ENCODE data around the gene TMEM51. TPM values are rescaled to one million over a fixed set of nuclear protein-coding genes. Genes with fewer than 3 reads are reported as not detected.

Gene TMEM51
- total and polyA plus RNA-seq, 2 of the 13 experiments (the other 11 are each of a cell fraction or from before 2014, with no cell fraction given) = 12.2 to 22.3 TPM

- TF ChIP-seq REL (CRISPR knock-in tag; conservative IDR thresholded peaks at IDR 0.05) (no peak), ZNF710 (CRISPR knock-in tag; IDR thresholded peaks at IDR 0.05; ENCODE audit: borderline replicate concordance) (no peak), GFI1 (CRISPR knock-in tag; IDR thresholded peaks at IDR 0.05; ENCODE audit: borderline replicate concordance) (no peak), FOXK2 (IDR thresholded peaks at IDR 0.05) (no peak), HDAC1 (CRISPR knock-in tag; IDR thresholded peaks at IDR 0.05) (no peak), ZNF30 (CRISPR knock-in tag; IDR thresholded peaks at IDR 0.05) (no peak)
These were observed 40.4 kb upstream of the TMEM51 start (continued) for GRCh38 chr1:15113146-15113545.

DNA sequence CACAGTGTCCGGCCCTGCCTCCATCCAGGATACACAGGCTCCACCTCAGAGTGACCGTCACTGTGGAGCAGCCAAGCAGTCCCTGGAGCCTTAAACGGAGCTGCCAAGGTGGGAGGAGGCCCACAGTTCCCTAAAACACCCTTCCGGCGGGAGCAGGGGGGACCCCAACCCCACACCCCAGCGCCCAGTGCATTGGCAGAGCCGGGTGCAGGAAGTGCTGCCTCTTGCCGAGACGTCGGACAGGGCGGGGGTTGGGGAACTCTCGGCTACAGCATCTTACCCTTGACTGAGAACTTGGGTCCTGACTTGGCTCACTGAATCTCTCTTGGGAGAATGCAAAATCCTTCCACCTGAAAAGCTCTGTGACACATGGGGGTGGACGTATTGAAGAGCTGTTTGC lies 38.7 kb upstream of the TMEM51 start:
- no peak for ATAC-seq
- in situ Hi-C loops (cut with HindIII; ENCODE audit: extremely low pct_ligation_motif_present, low pct_unique_long_range_greater_than_20kb) = no loop called here
- no peak for TF ChIP-seq KAT8 (CRISPR knock-in tag; IDR thresholded peaks at IDR 0.05)
- TF ChIP-seq ZC3H4 (CRISPR knock-in tag; IDR thresholded peaks at IDR 0.05; ENCODE audit: borderline replicate concordance) = no peak
- TF ChIP-seq TARDBP (CRISPR knock-in tag; IDR thresholded peaks at IDR 0.05) = no peak
- TF ChIP-seq IKZF5 (CRISPR knock-in tag; IDR thresholded peaks at IDR 0.05) = no peak
- no peak for TF ChIP-seq ZBTB40 (IDR thresholded peaks at IDR 0.05)
- no peak for TF ChIP-seq ZBTB40 (CRISPR knock-in tag; IDR thresholded peaks at IDR 0.05)
- TF ChIP-seq ZNF225 (CRISPR knock-in tag; IDR thresholded peaks at IDR 0.05) = no peak

More for the DNA sequence above, 38.7 kb upstream of the TMEM51 start:
- H3K27me3 ChIP-seq (ENCODE audit: control insufficient read depth in 1 of 2, insufficient read depth in 2 of 2, low read length in 2 of 2) = no peaks in the 10 kb centered on the region
- DNase-seq (ENCODE audit: low spot score) (no peak), FAIRE-seq (no peak)
- H3K4me3 ChIP-seq (replicated peaks in 1 of 3; ENCODE audit: insufficient read depth in 1 of 3, low read depth in 2 of 3, low read length in 3 of 3) = no peak overlapping the region
- peaks cover 4 to 6% of the 10 kb centered on the region in 2 experiments; a peak in 2 of 5 replicates for H3K36me3 ChIP-seq (replicated peaks in 1 of 2; ENCODE audit: control insufficient read depth in 1 of 2, insufficient read depth in 2 of 2, low read length in 2 of 2)
- H3K79me2 ChIP-seq (ENCODE audit: insufficient read depth, low read length) = no peaks in the 10 kb centered on the region
- BruUV-seq (replicated peaks) = no TSS peak
- H3K9me3 ChIP-seq (ENCODE audit: low read length) = no peaks in the 10 kb centered on the region
- H3K4me2 ChIP-seq (ENCODE audit: low read depth, low read length) = no peak overlapping the region
- ChIA-PET CTCF (ENCODE audit: low intra/inter-chr PET ratio, low total read pairs) (no interaction called here), POLR2A (no interaction called here)
- H3K9ac ChIP-seq (ENCODE audit: insufficient read depth, low read depth, low read length) = no peak overlapping the region
- 86% methylated on average over 13 of the region's 13 CpGs for WGBS (ENCODE audit: low lambda C conversion rate)
- peaks cover 22% of the 10 kb centered on the region for H3K4me1 ChIP-seq (ENCODE audit: insufficient read depth, low read length)
- no peak overlapping the region for H2AFZ ChIP-seq (ENCODE audit: low read length)
- no peak overlapping the region for H3K27ac ChIP-seq (ENCODE audit: extremely low read length, insufficient read depth, low read length)
- intact Hi-C loops (cut with micrococcal nuclease; ENCODE audit: unreplicated experiment) = no loop called here
- H4K20me1 ChIP-seq (ENCODE audit: insufficient read depth, low read length) = peaks cover 4% of the 10 kb centered on the region; the same call in 1 of the 2 replicates
